ENCODE measurements around the gene RGS10.

The RGS10 gene

DNA sequence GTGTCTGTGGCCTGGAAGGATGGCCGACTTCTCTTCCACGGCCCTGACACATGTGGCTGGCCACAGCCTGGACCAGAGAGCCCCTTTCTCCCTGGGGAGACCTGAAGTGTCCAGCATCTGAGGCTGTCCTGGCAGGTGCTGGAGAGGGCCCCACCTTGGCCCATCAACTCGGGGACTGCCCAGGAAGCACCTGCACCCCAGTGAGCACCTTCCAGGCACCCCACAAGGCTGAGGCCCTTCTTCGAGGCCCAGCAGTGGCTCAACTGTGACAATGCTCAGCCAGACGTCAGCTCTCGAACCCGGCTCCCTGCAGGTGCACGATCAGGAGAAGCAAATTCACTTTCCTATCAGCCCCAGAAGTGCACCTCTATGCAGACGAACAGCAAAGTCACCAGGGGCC lies 24.3 kb downstream of the RGS10 start:
- DNase-seq (ENCODE audit: low read depth): no peak

- peak; percentile 58 for DNase-seq (ENCODE audit: low read depth)
Measured at GRCh38 chr10:119517235-119518141, 25.0 kb downstream of the RGS10 start.

GRCh38 chr10:119516381-119517234 lies 25.9 kb downstream of the RGS10 start:
- DNase-seq (ENCODE audit: low read depth): peak; percentile 65

- DNase-seq (ENCODE audit: low read depth): peak; percentile 40
Measured at GRCh38 chr10:119515511-119516045, 26.9 kb downstream of the RGS10 start.

DNA sequence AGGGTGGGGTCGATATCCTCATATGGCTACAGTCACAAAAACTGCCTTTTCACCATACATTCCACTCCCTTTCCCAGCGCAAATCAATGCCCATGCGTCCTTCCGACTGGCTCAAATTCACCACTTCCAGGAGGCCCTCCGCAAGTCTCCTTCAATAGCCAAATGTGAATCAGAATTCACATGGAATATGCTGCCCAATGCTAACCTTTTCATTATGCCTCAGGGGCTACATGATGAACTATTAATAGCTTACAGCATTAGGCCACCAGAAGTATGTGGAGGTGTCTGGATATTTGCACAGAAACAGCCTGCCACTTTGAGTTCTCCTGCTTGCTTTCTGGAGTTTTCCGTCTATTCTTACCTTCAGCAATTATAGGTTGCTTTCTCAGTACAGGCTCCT lies 27.7 kb downstream of the RGS10 start:
- DNase-seq (ENCODE audit: low read depth): no peak

DNA sequence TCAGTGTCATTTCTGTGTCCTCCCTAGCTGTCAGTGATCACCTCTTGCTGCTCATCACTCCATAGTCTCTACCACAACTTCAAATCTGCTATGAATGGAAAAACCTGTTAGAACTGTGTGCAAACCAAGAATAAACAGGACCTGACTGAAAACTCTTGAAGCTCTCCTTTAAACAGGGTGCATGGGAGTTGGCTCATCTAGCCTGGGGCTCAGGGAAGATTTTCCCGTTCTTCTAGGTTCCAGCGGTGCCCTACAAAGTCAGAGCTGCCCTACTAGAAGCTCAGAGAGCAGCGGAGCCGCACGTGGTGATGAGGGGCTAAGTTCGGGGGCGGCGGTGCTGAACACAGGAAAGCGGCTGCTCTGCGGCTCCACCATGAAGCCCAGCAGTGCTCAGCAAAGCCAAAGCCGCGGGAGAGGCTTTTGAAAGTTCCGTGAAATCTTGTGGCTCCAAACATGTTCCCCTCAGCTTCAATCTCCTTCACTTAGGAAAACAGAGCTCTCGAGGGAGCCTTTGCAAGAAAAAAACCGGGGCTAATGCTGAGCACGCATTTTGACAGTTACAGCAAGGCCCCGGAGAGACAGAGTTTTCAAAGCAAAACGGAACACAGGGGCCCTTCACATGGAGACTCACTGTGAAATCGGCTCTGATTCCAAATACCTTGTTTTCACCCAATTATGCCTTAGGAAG lies 30.5 kb downstream of the RGS10 start:
- no peak for DNase-seq (ENCODE audit: low read depth)

DNA sequence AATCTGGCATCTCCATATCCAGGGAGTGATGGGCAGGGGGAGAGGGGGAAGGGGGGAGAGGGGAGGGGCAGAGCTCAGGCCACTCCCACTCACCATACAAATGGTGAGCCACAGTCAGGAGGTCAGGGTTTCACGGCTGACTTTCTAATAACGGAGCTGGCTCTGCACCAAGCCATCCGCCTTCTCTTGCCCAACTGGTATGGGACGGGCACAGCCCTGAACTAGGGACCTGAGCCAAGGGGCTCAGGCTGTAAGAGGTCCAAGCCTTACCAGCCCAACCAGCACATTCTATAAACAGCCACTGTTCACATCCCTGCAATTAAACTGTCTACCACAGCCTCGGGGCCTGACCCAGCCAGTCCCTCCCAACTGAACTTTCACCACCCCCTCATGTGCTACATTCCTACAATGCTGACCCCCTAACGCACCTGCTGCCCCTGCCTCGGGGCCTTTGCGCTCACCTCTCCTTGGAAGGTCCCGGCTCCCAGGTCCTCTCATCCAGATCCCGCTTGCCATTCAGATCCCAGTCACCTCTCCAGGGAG lies 32.5 kb downstream of the RGS10 start:
- no peak for DNase-seq (ENCODE audit: low read depth)

DNA sequence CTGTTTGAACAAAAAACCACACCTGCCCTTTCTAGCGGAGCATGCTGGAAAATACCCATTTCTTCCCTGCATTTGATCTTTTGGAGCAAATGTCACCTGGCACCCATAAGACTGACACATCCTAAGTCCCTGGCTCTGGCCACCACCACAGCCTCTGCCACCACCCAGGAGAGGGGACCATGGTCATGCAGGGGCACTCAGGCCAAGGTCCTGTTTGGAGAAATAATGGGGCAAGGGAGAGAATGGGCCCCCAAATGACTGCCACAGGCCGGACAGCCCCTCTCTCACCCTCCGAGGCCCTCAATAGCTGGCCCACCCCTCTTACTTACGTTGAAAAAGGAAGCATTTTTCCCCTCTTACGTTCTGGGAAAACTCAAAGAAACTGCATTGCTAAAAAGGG lies 35.4 kb downstream of the RGS10 start:
- DNase-seq (ENCODE audit: low read depth): no peak

- DNase-seq (ENCODE audit: low read depth): no peak
Measured at GRCh38 chr10:119505588-119506315, 36.8 kb downstream of the RGS10 start.

GRCh38 chr10:119505131-119505551 lies 37.4 kb downstream of the RGS10 start:
- no peak for DNase-seq (ENCODE audit: low read depth)

DNA sequence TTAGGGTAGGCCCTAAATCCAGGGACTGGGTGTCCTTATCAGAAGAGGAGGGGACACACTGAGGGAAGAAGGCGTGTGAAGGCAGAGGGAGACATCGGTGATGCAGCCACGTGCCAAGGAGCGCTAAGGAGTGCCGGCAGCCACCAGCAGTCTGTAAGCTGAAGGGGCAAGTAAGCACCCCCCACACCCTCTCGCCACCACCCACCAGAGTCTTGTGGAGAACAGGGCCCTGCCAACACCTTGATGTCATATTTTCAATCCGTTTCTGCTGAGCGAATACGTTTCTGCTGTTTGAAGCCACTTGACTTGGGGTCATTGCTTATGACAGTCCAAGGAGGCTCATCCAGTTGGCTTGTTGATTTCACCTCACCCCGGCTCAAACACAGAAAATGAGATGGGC lies 37.9 kb downstream of the RGS10 start:
- no peak for DNase-seq (ENCODE audit: low read depth)

DNA sequence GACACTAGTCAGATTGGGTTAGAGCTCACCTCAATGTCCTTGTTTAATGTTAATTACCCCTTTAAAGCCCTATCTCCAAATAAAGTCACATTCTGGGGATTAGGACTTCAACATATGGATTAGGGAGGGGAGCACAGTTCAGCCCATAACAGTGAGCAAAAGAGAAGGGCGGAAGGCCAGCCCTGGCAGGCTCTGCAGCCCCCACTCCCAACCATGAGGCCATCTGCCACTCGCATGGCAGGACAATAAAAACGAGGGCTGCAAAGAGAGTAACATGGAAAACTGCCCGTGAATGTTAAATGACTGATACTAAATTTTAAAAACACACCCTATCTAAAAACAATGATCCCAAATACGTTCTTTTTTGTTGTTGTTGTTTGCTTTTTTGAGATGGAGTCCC lies 38.7 kb downstream of the RGS10 start:
- DNase-seq (ENCODE audit: low read depth): no peak

DNA sequence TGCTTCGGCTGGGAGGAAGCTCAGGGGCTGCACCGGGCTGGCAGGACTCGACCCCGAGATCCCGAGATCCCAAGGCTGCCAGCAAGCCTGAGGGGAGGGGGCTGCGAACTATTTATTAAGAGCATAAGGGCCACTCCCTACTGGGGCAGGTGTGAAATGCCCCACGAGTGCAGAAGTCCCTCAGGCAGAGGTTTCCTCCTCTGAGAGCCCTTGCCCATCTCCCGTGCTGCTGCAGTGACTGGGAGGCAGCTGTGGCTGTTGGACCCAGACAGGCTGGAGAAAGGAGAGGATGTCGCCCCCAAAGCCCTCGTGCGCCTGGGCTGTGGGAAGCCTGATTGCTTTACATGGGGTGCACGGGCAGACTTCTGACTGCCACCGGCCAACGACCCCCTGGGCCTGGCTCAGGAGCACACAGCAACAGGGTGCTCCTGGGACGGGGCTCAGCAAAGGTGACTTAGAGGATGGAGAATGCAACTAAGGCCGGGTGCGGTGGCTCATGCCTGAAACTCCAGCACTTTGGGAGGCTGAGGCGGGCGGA lies 39.8 kb downstream of the RGS10 start:
- DNase-seq (ENCODE audit: low read depth): no peak

DNA sequence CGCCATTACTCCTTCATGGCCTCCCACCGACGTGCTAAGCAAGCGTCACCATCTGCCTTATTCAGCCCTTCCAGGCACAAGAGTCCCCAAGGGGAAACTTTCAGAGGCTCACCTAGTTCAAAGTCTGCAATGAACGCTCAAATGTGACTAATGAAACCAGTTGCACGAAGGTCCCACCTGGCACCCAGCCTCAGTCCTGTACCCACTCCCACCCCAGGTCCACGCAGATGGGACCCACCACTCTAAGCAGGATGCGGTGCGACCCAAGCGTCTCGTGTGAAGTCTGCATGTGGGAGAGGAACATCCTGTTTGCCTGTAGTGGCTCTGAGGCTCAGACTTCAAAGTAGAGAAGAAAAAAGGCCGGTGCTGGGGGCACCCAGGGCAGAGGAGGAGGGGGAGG lies 40.3 kb downstream of the RGS10 start:
- DNase-seq (ENCODE audit: low read depth): no peak

GRCh38 chr10:119501690-119502089 lies 40.8 kb downstream of the RGS10 start:
- DNase-seq (ENCODE audit: low read depth): no peak

DNA sequence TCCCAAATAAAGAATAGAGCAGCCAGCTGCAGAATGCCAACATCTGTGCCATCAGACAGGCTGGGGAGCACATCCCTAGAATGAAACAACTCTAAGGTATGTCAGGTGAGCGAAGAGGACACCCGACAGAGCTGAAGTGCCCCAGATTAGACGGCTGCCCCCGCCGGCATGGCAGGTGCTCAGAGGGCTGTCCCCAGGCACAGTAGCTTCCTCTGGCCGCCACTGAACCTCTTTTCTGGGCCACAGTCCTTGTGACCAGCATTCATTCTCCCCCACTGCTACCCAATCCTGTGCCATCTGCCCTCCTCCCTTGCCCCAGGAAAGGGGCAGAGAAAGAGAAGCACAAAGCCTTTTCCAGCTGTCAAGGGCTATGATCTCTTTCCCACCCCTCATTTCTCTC lies 41.7 kb downstream of the RGS10 start:
- no peak for DNase-seq (ENCODE audit: low read depth)

- no peak for DNase-seq (ENCODE audit: low read depth)
Measured at GRCh38 chr10:119500123-119500795, 42.3 kb downstream of the RGS10 start.

GRCh38 chr10:119499677-119500002 lies 42.9 kb downstream of the RGS10 start:
- DNase-seq (ENCODE audit: low read depth): no peak

DNA sequence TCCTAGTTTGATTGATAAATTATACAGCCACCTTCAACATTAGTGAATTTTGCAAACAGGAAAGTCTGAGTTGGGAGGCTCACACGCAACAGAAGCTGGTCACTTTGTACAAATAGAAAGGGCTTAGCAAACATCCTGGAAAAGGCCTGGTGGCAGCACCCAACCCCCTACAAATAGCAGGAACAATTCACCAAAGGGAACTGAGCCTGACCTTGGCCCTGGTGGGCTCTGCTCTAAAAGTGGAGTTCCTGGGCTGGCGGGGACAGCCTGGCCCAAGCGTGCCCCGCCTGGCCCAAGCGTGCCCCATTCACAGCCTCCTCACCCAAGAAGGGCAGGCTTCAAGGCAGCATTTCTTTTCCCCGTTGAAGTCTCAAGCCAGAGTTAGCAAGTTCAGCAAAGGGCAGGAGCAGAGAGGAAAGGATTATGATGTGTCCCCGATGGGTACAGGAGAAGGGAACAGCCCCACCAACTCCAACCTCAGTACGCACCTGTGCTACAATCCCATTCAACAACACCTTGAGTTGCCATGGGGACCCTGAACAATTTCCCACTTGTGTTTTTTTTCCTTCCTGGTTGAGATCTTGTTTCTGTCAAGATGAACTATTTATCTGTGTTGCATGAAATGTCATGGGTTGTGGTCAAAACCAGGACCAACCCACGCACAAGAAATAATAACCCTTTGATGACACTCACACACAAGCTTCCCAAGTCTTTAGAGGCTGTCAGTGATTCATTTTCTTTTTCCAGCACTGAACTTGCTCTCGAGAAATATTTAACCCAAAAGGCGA lies 43.4 kb downstream of the RGS10 start:
- DNase-seq (ENCODE audit: low read depth): no peak

DNA sequence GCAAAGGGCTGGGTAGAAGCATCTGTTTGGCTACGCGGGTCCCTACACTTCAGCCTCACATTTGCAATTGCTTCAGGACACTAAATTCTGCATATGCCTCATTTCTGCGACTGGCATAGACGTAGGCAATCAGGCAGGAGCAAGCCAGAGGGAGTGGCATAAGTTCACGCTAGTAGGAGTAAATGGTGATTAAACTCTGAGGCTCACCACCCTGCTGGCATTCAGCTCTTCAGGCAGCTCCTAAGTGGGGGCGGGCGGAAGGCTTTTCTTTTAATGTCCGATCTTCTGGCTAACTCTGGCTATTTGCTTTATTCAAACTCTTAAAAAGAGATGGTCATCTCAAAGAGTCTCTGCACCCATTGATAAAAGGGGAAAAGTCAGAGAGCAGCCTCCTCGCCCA lies 45.3 kb downstream of the RGS10 start:
- DNase-seq (ENCODE audit: low read depth): no peak
